ENCODE data around the gene VPS13A.
A peak's percentile ranks its signal among the peaks of the same experiment; 100 is the strongest.
"Not testable (repeated sequence)": the region's sequence is repeated elsewhere in the genome, so short reads cannot be mapped to it uniquely, and the experiment has no call there.

Gene VPS13A

GRCh38 chr9:77426712-77427111 is 249.4 kb downstream of the VPS13A start:
- DNase-seq, result no peak

GRCh38 chr9:77427256-77427927 is 250.1 kb downstream of the VPS13A start:
- no peak for DNase-seq

GRCh38 chr9:77429928-77430327 is 252.6 kb downstream of the VPS13A start:
- no peak for DNase-seq

DNA sequence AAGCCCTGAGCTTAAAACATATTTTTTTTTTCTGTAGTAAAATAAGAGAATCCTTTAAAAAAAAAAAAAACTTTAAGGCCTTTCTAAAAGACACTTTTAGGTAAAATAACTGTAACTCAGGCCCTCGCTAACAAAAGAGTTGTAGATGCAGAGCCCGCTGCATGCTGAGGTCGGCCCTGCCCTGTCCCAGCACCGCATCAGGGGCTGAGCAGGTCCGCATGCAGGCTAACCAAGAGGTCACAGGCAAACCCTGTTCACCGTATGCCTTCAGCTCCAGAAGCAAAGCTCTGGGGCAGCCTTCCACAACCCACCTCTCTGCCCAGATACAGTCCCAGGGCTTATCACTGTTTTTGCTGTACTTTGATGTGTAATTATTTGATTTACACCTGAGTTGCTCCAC is 254.7 kb downstream of the VPS13A start:
- DNase-seq, result no peak

GRCh38 chr9:77433675-77434445 is 256.5 kb downstream of the VPS13A start:
- peak; percentile 55 for DNase-seq

DNA sequence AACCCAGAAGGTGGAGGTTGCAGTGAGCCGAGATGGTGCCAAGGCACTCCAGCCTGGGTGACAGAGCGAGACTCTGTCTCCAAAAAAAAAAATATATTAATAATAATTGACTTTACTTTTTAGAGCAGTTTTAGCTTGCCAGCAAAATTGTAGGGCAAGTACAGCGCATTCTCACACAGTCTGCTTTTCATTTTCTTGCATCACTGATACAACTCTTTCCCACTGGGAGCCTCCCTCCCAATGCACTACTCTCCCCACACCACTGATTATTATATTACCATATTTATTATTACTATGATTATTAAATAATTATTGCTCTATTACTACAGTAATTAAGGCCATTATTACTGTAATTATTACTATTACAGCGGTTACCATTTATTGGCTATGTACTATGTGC is 257.9 kb downstream of the VPS13A start:
- no peak for DNase-seq

- no peak for DNase-seq
Observed at GRCh38 chr9:77435688-77436087, 258.4 kb downstream of the VPS13A start.

DNA sequence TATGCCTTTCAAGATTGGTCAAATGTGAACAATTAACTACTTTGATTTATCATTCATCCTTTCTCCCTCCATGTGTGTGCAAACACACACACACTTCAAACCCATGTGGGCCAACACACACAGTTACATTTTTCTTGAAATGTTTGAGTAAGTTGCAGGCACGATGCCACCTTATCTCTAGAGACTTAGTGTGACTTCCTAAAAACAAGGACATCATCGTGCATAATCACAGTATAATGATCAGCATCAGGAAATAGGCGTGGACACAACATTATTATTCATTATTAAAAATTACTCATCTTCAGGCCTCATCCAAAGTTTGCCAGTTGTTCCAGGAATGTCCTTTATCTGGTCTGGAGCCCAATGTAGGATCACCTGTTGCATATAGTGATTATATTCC is 261.3 kb downstream of the VPS13A start:
- DNase-seq, result no peak

DNA sequence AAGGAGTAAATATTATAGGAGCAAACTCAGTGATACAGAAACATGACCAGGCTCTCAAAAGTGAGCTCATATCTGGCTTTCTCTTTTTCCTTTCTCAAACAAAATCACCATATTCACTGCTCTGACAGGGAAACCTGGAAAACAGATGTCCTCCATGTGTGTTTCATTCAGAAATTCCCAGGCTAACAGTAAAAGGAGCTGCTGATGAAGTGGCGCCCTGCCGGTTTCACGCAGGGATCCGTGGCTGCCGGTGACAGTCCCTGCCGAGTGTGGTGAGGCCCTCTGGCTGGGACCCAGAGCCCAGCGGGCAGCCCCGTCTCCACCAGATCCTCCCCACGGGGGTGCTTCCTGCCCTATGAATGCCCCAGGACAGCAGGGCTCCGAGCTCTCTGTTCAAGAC is 262.7 kb downstream of the VPS13A start:
- no peak for DNase-seq

DNA sequence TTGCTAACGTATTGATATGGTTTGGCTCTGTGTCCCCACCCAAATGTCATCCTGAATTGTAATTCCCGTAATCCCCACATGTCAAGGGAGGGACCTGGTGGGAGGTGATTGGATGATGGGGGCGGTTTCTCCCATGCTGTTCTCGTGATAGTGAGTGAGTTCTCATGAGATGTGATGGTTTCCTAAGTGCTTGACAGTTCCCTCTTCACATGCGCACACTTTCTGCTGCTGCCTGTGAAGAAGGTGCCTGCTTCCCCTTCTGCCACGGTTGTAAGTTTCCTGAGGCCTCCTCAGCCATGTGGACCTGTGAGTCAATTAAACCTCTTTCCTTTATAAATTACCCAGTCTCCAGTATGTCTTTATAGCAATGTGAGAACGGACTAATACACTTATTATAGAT is 263.8 kb downstream of the VPS13A start:
- DNase-seq, result not testable (repeated sequence)

DNA sequence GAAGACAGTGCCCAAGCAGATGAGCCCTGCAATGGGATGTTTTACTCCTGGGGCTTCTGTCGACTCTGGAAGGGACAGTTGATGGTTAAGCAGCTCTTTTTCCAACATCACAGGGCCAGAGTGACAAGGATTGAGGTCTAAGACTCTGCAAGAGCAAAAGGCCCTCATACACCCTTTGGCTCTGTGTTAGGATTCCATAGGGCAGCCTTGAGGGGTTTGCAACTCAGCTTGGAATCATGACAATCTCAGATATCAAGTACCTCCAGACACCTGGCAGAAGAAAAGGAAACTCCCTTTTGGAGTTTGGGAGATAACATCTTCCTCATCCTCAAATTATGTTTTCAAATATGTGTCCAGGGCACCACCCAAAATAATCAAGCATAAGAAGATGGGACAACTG is 265.1 kb downstream of the VPS13A start:
- no peak for DNase-seq

GRCh38 chr9:77447646-77448045 is 270.3 kb downstream of the VPS13A start:
- no peak for DNase-seq

GRCh38 chr9:77449240-77450084 is 272.1 kb downstream of the VPS13A start:
- no peak for DNase-seq

DNA sequence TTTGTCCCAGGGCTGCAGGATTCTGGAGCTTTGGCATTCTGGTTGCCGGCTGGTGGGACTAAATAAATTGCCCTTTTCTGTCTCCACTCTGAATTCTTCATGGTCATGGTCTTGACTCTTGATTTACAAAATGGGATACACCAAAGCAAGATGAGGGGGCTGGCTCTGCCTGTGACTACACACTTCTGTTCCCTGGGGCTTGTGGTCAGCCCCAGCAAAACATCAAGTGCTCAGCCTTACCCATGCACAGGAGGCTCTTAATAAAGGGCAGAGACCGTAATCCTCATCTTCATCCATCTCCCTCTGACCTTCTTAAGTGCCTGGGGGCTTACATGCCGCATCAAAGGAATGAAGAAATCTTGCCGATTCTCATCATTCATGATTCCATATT is 272.7 kb downstream of the VPS13A start:
- DNase-seq, result no peak

DNA sequence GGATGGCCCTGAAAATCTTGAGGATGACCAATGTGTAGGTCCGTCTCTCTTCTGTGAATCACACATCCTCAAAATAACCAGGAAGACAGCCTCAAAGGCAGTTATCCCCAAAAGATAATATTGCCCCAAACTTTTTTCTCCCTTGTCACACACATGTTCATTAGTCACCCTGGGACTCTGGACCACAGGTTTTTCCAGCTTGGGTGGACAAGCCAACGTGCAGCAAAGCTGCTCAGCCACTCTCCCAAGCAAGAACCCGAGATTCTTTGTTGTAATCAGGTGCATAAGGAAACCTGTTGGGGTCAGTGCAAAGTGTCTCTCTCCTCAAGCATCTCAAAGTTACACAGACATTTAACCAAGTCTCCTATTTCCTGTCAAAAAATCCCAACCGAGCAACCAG is 274.2 kb downstream of the VPS13A start:
- DNase-seq, result no peak

GRCh38 chr9:77453825-77454647 is 276.7 kb downstream of the VPS13A start:
- DNase-seq, result no peak

DNA sequence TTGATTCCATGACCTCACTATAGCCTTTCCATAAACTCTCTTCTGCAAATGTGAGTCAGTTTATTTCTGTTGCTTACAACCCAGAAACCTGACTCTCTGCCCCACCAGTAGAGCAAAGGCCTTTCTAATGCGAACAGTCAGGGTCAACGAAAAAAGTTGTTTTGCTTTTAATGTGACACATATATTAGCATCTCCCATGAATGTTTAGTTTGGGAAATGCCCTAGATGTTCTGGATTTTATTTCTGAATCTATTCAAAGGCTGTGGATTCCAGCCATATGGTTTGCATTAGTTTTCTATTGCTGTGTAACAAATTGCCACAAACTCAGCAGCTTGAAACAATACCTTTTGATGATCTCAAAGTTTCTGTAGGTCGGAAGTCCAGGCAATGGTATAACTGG is 277.3 kb downstream of the VPS13A start:
- no peak for DNase-seq

GRCh38 chr9:77455312-77455927 is 278.1 kb downstream of the VPS13A start:
- DNase-seq, result no peak

- no peak for DNase-seq
Observed at GRCh38 chr9:77456829-77457437, 279.6 kb downstream of the VPS13A start.

DNA sequence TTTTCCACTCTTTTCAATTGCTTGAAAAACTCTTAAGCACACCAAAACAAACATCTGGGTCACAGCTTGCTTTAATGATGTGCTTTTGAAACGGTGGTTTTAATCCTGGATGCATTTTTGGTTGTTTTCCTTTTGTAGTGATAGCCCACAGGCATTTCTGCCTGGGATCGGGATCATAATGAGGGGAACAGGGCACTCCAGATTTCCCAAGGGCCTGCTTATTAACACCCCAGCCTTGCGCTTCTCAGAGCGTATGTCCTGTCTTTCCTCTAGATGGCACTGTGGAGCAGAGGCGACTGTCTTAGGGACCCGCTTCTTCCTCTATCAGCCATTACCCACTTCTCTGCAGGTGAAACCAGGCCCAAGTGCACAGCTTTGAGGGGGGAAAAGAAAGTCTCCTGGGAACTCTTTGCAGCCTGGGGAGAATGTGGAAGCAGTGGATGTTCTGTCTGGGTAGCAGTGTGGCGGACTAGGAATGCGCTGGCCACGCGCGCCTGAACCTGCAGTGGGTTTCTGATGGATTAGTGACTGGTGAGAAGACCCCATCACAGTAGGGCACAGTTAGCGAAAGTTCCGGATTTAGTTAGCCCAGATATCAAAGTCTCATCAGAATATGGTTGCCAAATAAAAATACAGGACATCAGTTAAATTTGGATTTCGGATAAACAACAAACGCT is 280.7 kb downstream of the VPS13A start:
- no peak for DNase-seq

DNA sequence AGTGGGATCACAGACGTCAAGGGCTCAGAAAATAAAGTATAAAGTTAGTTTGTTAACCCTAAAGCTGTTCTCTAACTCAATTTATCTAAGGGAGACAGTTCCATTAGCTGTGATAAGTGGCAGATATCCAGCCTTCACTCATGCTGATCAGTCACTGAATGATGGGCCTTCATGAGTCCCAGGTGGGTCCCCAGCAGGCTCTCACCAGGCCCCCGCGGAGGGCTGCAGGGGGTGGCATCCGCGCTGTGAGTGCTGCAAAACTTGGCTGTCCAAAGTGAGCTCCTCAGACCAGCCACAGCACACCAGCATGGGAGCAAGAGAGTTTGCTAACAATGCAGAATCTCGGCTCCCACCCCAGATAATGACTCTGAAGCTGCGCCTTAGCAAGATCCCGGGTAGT is 283.6 kb downstream of the VPS13A start:
- DNase-seq, result no peak
